Stomach (tissue), 4 donors: ENCODE data around the gene PLIN1.

ENCODE experiments used
- CTCF ChIP-seq, 7 experiments: fragments of 450-650 bp in 4 of 7; fragments of 200-600 bp in 3 of 7; sonication (generic) in 3 of 7; IDR thresholded peaks; one replicate each; pipeline ENCODE4 v1.5.1; 2016 to 2019; ENCODE audit warnings: antibody characterized with exemption in 7 of 7, control low read depth in 2 of 7, mild to moderate bottlenecking in 1 of 7
- EP300 ChIP-seq: sonication (generic); formaldehyde crosslinking; IDR thresholded peaks from one replicate; pipeline ENCODE4 v1.6.1; 2017; ENCODE audit warnings: antibody characterized with exemption
- POLR2A ChIP-seq, 4 donors: fragments of 450-650 bp; IDR thresholded peaks; one replicate each; pipeline ENCODE4 v1.6.1; 2016; ENCODE audit warnings: antibody characterized with exemption in 4 of 4, control low read depth in 2 of 4, mild to moderate bottlenecking in 1 of 4, moderate library complexity in 1 of 4
- POLR2AphosphoS5 ChIP-seq, 3 donors: sonication (generic); formaldehyde crosslinking; IDR thresholded peaks; one replicate each; pipeline ENCODE4 v1.6.1; 2016; ENCODE audit warnings: antibody characterized with exemption in 3 of 3

GRCh38 chr15:89657686-89658200 lies 21.4 kb downstream of the PLIN1 start:
- TF ChIP-seq CTCF (IDR thresholded peaks at IDR 0.05) (no peak), EP300 (no peak), POLR2A (IDR thresholded peaks at IDR 0.05) (no peak), POLR2AphosphoS5 (IDR thresholded peaks at IDR 0.05) (no peak)
